ENCODE measurements around the gene TSSK6.
A peak's percentile ranks its signal among the peaks of the same experiment; 100 is the strongest.

TSSK6 gene

GRCh38 chr19:19527674-19528625, 12.6 kb upstream of the TSSK6 start:
- no peak overlapping the region for H3K4me3 Mint-ChIP-seq
- no peaks in the 10 kb centered on the region for H3K27me3 Mint-ChIP-seq
- H3K36me3 Mint-ChIP-seq, result peaks cover 2% of the 10 kb centered on the region
- H3K4me1 Mint-ChIP-seq, result peaks cover 8% of the 10 kb centered on the region
- no peaks in the 10 kb centered on the region for H3K9me3 Mint-ChIP-seq
- H3K27ac Mint-ChIP-seq, result no peak overlapping the region

- Mint-ChIP-seq H3K4me3 (no peak overlapping the region), H3K4me1 (peaks cover 13% of the 10 kb centered on the region), H3K27me3 (no peaks in the 10 kb centered on the region), H3K27ac (no peak overlapping the region), H3K9me3 (no peaks in the 10 kb centered on the region), H3K36me3 (peaks cover 2% of the 10 kb centered on the region)
These were observed 12.0 kb upstream of the TSSK6 start for GRCh38 chr19:19527371-19527656.

- Mint-ChIP-seq H3K36me3 (no peaks in the 10 kb centered on the region), H3K4me1 (peaks cover 9% of the 10 kb centered on the region), H3K27me3 (no peaks in the 10 kb centered on the region), H3K9me3 (no peaks in the 10 kb centered on the region), H3K27ac (no peak overlapping the region), H3K4me3 (no peak overlapping the region)
These were observed 11.4 kb upstream of the TSSK6 start for GRCh38 chr19:19526581-19527370.

- Mint-ChIP-seq H3K4me3 (no peak overlapping the region), H3K36me3 (peaks cover under 1% of the 10 kb centered on the region), H3K9me3 (no peaks in the 10 kb centered on the region), H3K27me3 (no peaks in the 10 kb centered on the region), H3K27ac (no peak overlapping the region), H3K4me1 (peaks cover 13% of the 10 kb centered on the region)
These were observed 10.4 kb upstream of the TSSK6 start for GRCh38 chr19:19525611-19526380.

GRCh38 chr19:19524053-19524452, 8.7 kb upstream of the TSSK6 start:
- no peak overlapping the region for H3K4me3 Mint-ChIP-seq
- H3K4me1 Mint-ChIP-seq, result peaks cover 30% of the 10 kb centered on the region
- no peaks in the 10 kb centered on the region for H3K9me3 Mint-ChIP-seq
- H3K27me3 Mint-ChIP-seq, result no peaks in the 10 kb centered on the region
- H3K36me3 Mint-ChIP-seq, result peaks cover 9% of the 10 kb centered on the region
- no peak overlapping the region for H3K27ac Mint-ChIP-seq

GRCh38 chr19:19523177-19523576, 7.8 kb upstream of the TSSK6 start:
- H3K27ac Mint-ChIP-seq, result no peak overlapping the region
- H3K4me1 Mint-ChIP-seq, result peaks cover 31% of the 10 kb centered on the region
- H3K4me3 Mint-ChIP-seq, result no peak overlapping the region
- no peaks in the 10 kb centered on the region for H3K9me3 Mint-ChIP-seq
- peaks cover 10% of the 10 kb centered on the region for H3K36me3 Mint-ChIP-seq
- H3K27me3 Mint-ChIP-seq, result no peaks in the 10 kb centered on the region

GRCh38 chr19:19520989-19521388, 5.6 kb upstream of the TSSK6 start:
- Mint-ChIP-seq H3K36me3 (peaks cover 10% of the 10 kb centered on the region), H3K4me3 (peak overlapping the region; percentile 24)

GRCh38 chr19:19517235-19517619, 1.9 kb upstream of the TSSK6 start:
- Mint-ChIP-seq H3K27ac (no peak overlapping the region), H3K4me1 (peaks cover 32% of the 10 kb centered on the region), H3K36me3 (peaks cover 10% of the 10 kb centered on the region), H3K4me3 (peak overlapping the region; percentile 91), H3K27me3 (no peaks in the 10 kb centered on the region), H3K9me3 (no peaks in the 10 kb centered on the region)

More at GRCh38 chr19:19520989-19521388, 5.6 kb upstream of the TSSK6 start:
- H3K27me3 Mint-ChIP-seq, result no peaks in the 10 kb centered on the region
- H3K27ac Mint-ChIP-seq, result no peak overlapping the region
- H3K4me1 Mint-ChIP-seq, result peaks cover 40% of the 10 kb centered on the region
- H3K9me3 Mint-ChIP-seq, result no peaks in the 10 kb centered on the region

- Mint-ChIP-seq H3K9me3 (no peaks in the 10 kb centered on the region), H3K36me3 (peaks cover 10% of the 10 kb centered on the region), H3K27ac (peak within 1 kb of the TSS; percentile 93), H3K4me1 (peaks cover 29% of the 10 kb centered on the region), H3K4me3 (peak within 1 kb of the TSS; percentile 91), H3K27me3 (no peaks in the 10 kb centered on the region)
These were observed 533 bp upstream of the TSSK6 start, which contains the start of gene NDUFA13 for GRCh38 chr19:19515642-19516519. NDUFA13 (plus strand) TSS chr19:19516225; CDS start chr19:19516239, 14 bp downstream.

GRCh38 chr19:19514215-19514657, 1.1 kb downstream of the TSSK6 start:
- peak overlapping the region; percentile 44 for H3K4me3 Mint-ChIP-seq
- H3K4me1 Mint-ChIP-seq, result peaks cover 13% of the 10 kb centered on the region
- no peaks in the 10 kb centered on the region for H3K27me3 Mint-ChIP-seq
- no peaks in the 10 kb centered on the region for H3K9me3 Mint-ChIP-seq
- H3K36me3 Mint-ChIP-seq, result peaks cover 2% of the 10 kb centered on the region
- H3K27ac Mint-ChIP-seq, result no peak overlapping the region

GRCh38 chr19:19513682-19514081, 1.7 kb downstream of the TSSK6 start:
- Mint-ChIP-seq H3K27ac (no peak overlapping the region), H3K4me3 (no peak overlapping the region)

GRCh38 chr19:19510432-19510831, 4.9 kb downstream of the TSSK6 start:
- Mint-ChIP-seq H3K27ac (peak overlapping the region; percentile 70), H3K36me3 (peaks cover 5% of the 10 kb centered on the region), H3K4me1 (no peaks in the 10 kb centered on the region), H3K4me3 (no peak overlapping the region), H3K27me3 (no peaks in the 10 kb centered on the region), H3K9me3 (no peaks in the 10 kb centered on the region)

More at GRCh38 chr19:19513682-19514081, 1.7 kb downstream of the TSSK6 start:
- no peaks in the 10 kb centered on the region for H3K27me3 Mint-ChIP-seq
- H3K4me1 Mint-ChIP-seq, result peaks cover 11% of the 10 kb centered on the region
- H3K36me3 Mint-ChIP-seq, result no peaks in the 10 kb centered on the region
- H3K9me3 Mint-ChIP-seq, result no peaks in the 10 kb centered on the region

- Mint-ChIP-seq H3K4me1 (no peaks in the 10 kb centered on the region), H3K9me3 (no peaks in the 10 kb centered on the region), H3K27me3 (no peaks in the 10 kb centered on the region), H3K4me3 (no peak overlapping the region), H3K36me3 (peaks cover 5% of the 10 kb centered on the region), H3K27ac (no peak overlapping the region)
These were observed 7.1 kb downstream of the TSSK6 start for GRCh38 chr19:19508217-19508616.

GRCh38 chr19:19507354-19507753, 8.0 kb downstream of the TSSK6 start:
- H3K27ac Mint-ChIP-seq, result no peak overlapping the region
- H3K36me3 Mint-ChIP-seq, result peaks cover 5% of the 10 kb centered on the region
- H3K4me1 Mint-ChIP-seq, result no peaks in the 10 kb centered on the region
- no peaks in the 10 kb centered on the region for H3K9me3 Mint-ChIP-seq
- no peaks in the 10 kb centered on the region for H3K27me3 Mint-ChIP-seq
- no peak overlapping the region for H3K4me3 Mint-ChIP-seq
